ENCODE results near the gene ZDHHC19.

DNA sequence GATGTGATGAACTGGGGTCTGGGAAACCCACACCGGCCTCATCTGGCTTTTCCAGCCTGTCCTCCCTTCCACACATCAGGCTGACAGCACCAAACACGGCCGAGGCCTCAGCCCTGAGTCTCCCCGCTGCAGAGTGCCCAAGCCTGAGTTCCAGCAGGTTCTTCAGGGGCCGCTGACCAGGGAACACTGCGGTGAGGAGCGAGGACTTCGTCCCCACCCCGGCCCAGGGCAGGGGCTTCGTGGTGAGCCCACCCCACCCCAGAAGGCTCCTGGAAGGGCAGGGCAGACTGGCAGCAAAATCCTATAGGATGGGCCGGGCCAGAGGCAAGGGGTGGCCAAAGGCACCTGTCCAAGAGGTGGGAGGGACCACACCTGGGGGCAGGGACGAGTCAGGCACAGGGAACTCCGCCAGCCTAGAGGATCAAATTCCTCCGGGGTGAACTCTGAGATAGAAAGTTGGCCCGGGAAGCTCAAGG is 4.9 kb upstream of the ZDHHC19 start, which contains the start of gene SLC51A:
- TF ChIP-seq POLR2AphosphoS5 (IDR thresholded peaks at IDR 0.05) (no peak), POLR2A (IDR thresholded peaks at IDR 0.05) (no peak)
- TF ChIP-seq, protein P1, sequence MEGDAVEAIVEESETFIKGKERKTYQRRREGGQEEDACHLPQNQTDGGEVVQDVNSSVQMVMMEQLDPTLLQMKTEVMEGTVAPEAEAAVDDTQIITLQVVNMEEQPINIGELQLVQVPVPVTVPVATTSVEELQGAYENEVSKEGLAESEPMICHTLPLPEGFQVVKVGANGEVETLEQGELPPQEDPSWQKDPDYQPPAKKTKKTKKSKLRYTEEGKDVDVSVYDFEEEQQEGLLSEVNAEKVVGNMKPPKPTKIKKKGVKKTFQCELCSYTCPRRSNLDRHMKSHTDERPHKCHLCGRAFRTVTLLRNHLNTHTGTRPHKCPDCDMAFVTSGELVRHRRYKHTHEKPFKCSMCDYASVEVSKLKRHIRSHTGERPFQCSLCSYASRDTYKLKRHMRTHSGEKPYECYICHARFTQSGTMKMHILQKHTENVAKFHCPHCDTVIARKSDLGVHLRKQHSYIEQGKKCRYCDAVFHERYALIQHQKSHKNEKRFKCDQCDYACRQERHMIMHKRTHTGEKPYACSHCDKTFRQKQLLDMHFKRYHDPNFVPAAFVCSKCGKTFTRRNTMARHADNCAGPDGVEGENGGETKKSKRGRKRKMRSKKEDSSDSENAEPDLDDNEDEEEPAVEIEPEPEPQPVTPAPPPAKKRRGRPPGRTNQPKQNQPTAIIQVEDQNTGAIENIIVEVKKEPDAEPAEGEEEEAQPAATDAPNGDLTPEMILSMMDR (IDR thresholded peaks at IDR 0.05): no peak
